ENCODE measurements around the gene KIAA0586. TPM values are rescaled to one million over a fixed set of nuclear protein-coding genes. Genes with fewer than 3 reads are reported as not detected.

The KIAA0586 gene
- total and polyA plus RNA-seq, 2 experiments from 2014 or later, result 8.3 to 18.9 TPM

DNA sequence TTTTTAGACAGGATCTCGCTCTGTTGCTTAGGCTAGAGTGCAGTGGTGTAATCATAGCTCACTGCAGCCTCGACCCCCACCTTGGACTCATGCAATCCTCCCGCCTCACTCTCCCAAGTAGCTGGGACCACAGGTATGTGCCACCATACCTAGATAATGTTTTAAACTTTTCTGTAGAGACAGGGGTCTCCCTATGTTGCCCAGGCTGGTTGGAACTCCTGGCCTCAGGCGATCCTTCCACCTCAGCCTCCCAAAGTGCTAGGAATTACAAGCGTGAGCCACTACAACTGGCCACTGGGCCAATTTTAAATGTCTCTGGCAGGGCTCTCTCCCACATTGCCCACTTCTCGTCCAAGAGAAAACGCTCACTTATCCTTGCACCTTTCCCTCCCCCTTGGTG, 143.7 kb downstream of the KIAA0586 start:
- no peak for TF ChIP-seq CTCF (IDR thresholded peaks at IDR 0.05; ENCODE audit: low read depth, low read length)
- DNase-seq (ENCODE audit: low read depth in 1 of 2, low spot score in 1 of 2), result no peak
- Histone ChIP-seq H3K27me3 (no peaks in the 10 kb centered on the region), H3K9me3 (ENCODE audit: low read depth) (no peaks in the 10 kb centered on the region), H3K4me1 (ENCODE audit: low read depth) (peaks cover 16% of the 10 kb centered on the region), H3K36me3 (no peaks in the 10 kb centered on the region), H3K27ac (peak overlapping the region; percentile 71), H3K4me3 (no peak overlapping the region)

DNA sequence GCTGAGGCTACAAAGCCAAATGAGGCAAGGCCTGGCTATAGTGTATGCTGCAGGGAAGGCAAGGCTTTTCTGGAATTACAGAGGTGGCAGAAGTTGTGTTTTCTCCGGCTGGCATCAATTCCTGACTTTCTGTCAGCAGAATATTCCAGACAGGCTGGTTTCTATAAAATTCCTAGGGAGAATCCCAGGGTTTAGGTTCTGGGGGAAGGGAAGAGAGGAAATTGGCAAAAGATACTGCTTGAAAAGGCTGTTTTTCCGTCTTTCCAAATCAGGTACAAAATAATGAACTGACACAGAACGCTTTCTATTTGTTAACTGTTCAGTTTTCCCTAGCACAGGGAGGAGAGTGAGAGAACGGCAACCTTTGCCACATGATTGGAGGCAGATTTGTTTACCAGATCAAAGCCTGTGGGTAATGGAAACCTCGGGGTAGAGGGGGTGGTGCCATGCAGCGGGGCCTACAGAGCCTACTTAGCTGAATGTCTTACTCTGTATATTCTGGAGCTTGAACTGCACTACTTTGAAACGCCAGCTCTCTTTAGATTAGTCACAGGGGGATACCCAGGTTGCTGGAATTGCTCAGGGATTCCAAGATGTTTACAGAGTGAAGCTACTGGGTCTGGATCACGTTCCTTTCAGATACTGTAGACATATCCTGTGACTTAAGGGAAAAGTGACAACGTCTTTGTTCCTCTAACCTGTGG, 144.4 kb downstream of the KIAA0586 start:
- no peak for TF ChIP-seq CTCF (IDR thresholded peaks at IDR 0.05; ENCODE audit: low read depth, low read length)
- no peaks in the 10 kb centered on the region for H3K36me3 ChIP-seq
- no peaks in the 10 kb centered on the region for H3K9me3 ChIP-seq (ENCODE audit: low read depth)
- peak overlapping the region; percentile 71 for H3K27ac ChIP-seq
- H3K4me1 ChIP-seq (ENCODE audit: low read depth), result peaks cover 10% of the 10 kb centered on the region
- DNase-seq (ENCODE audit: low read depth in 1 of 2, low spot score in 1 of 2), result peak; percentile 23 to 35
- no peak overlapping the region for H3K4me3 ChIP-seq
- H3K27me3 ChIP-seq, result no peaks in the 10 kb centered on the region

GRCh38 chr14:58572473-58572853, 144.9 kb downstream of the KIAA0586 start:
- DNase-seq (ENCODE audit: low read depth in 1 of 2, low spot score in 1 of 2), result no peak
- H3K36me3 ChIP-seq, result no peaks in the 10 kb centered on the region
- no peak overlapping the region for H3K4me3 ChIP-seq
- peak overlapping the region; percentile 71 for H3K27ac ChIP-seq
- TF ChIP-seq CTCF (IDR thresholded peaks at IDR 0.05; ENCODE audit: low read depth, low read length), result no peak
- no peaks in the 10 kb centered on the region for H3K27me3 ChIP-seq
- no peaks in the 10 kb centered on the region for H3K9me3 ChIP-seq (ENCODE audit: low read depth)
- H3K4me1 ChIP-seq (ENCODE audit: low read depth), result peaks cover 10% of the 10 kb centered on the region

DNA sequence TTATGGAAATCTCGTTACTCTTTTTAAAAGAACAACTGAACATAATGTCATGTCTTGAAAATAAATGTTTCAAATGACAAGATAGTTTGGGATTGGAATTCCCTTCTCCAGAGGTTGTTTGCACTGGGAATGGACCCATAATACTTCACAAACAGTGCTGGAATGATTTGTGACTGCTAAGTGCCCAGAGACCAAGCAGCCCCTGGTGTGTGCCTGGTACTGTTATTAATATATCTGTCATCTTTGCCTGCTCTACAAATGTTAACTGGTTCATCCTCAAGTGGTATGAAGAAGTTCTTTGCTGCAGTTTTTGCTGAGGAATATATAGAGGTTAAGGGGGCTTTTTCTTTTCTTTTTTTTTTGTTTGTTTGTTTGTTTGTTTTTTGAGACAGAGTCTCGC, 145.3 kb downstream of the KIAA0586 start:
- Histone ChIP-seq H3K27ac (no peak overlapping the region), H3K4me1 (ENCODE audit: low read depth) (peaks cover 10% of the 10 kb centered on the region)
- TF ChIP-seq CTCF (IDR thresholded peaks at IDR 0.05; ENCODE audit: low read depth, low read length), result no peak

DNA sequence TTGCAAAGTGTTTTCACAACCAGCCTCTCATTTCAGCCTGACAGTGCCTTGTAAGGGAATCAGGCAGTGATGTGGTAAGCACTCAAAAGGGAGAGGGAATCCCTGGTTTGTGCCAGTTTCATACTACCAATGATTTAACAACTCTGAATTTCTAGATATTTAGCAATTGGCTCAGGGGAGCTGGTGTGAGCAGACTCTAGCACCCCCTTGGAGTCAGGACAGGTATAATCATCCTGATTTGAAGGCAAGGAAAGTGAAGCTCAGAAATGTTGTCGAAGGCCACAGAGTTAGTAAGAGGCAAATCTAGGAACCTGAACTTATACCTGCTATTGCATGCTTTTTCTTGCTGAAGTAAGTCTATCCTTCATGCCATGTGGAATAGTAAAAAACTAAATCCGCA, 147.1 kb downstream of the KIAA0586 start:
- Histone ChIP-seq H3K9me3 (ENCODE audit: low read depth) (no peaks in the 10 kb centered on the region), H3K27me3 (no peaks in the 10 kb centered on the region), H3K4me1 (ENCODE audit: low read depth) (peaks cover 10% of the 10 kb centered on the region), H3K4me3 (no peak overlapping the region), H3K27ac (no peak overlapping the region), H3K36me3 (no peaks in the 10 kb centered on the region)
- peak; percentile 8 to 24 for DNase-seq (ENCODE audit: low read depth in 1 of 2, low spot score in 1 of 2)
- TF ChIP-seq CTCF (IDR thresholded peaks at IDR 0.05; ENCODE audit: low read depth, low read length), result peak; percentile 25

More for the DNA sequence above, 145.3 kb downstream of the KIAA0586 start:
- Histone ChIP-seq H3K27me3 (no peaks in the 10 kb centered on the region), H3K9me3 (ENCODE audit: low read depth) (no peaks in the 10 kb centered on the region), H3K4me3 (no peak overlapping the region), H3K36me3 (no peaks in the 10 kb centered on the region)
- DNase-seq (ENCODE audit: low read depth in 1 of 2, low spot score in 1 of 2), result no peak

Measured in cardiac muscle cell (in vitro differentiated cells and primary cell).